Dedifferentiated amniotic fluid mesenchymal stem cell (primary cell): ENCODE results near the gene CACNA2D2.

ENCODE experiments used
- DNase-seq: peaks from one replicate; pipeline ENCODE4 v3.0.0-alpha.2; 2016; ENCODE audit errors: extremely low spot score

The CACNA2D2 gene

DNA sequence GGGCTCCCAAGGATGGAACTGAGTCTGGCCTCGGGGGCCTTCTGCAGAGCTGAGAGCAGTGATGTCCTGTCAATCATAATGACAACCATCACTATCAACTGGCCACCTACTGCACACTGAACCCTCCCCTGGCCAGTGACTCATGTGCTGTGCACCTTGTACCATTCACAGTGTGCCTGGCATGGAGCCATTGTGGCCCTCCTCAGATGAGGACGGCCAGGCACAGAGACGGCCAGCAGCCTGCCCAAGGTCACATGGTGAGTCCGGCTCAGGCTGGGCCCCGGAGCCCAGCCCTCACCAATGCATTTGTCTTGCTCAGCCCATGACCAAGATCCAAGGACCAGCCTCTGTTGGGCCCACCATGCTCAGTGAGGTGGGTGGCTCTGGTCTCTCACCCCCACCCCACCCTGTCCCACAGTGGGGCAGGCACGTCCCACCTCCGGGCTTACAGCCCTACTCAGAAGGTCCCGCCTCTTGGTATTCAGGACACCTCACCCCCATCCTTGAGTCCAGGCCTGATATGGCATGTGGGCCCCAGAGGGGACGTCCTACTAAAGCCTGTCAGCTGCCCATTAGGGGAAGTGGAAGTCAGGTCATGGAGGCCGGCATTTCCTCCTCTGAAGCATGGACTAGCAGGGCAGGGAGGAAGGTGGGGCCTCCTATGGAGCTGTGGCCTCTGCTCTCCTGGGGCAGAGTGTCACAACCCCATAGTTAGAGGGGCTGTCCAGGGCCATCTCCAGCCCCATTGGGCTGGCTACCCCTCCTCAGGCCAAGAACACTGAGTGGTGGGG, 108.2 kb downstream of the CACNA2D2 start:
- DNase-seq: no peak

GRCh38 chr3:50393061-50393460, 110.4 kb downstream of the CACNA2D2 start:
- DNase-seq: no peak

DNA sequence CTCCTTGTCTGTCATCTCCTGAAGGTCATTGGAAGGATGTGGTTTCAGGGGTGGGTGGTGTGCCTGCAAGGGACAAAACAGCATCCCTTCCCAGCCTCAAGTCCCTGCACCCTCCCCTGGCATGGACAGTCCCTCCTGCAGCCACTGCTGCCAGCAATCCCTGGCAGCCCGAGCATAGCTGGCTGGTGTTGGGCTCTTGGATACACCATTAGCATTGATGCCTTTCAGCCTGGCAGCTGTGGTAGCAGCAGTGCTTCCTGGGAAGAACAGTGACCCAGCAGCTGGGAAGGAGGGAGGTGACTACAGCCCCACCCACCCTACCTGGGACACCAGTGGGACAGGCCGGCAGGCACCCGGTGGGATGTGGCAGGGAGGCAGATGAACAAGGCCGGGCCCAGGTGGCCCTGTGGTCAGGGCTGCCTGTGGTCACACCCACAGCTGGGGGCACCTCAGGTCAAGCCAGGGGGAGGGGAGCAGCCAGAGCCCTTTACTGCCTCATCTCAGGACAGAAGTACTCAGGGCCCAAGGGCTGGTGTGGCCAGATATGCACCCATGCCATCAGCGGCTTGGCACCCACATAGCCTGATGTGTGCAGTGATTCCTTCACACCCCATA, 111.2 kb downstream of the CACNA2D2 start:
- DNase-seq: no peak

DNA sequence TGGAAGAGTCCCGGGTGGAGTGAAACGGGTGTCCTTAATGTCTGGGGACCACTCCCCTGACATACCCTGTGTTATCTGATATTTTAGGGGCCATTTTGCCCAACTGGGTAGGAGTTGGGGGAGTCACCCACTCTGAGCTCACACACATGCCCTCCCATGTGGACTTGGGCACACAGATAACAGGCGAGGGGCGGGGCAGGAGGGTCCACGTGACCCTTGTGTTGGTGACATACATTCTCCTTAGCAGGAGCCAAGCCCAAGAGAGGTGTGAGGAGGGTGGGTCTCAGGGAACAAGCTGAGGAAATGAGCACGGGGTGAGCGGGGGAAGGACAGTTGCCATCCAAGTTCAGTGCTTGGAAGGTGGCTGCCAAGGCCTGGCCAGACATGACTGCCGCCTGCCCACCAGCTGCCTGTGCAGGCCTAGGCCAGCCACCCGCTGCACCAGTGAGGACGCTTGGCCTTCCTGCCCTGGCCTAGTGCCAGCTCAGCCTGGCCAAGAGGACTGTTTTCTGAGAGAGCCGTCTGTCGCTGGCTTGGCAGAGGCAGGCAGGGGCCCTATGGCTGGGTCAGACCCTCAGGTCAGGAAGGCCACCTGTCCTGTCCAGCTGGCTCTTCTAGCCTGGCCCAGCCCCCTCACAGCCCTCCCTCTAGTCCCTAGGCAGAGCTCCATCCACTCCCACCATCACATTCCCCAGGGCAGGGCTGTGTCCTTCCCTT, 112.8 kb downstream of the CACNA2D2 start:
- DNase-seq: no peak

GRCh38 chr3:50389414-50389767, 114.0 kb downstream of the CACNA2D2 start:
- DNase-seq: no peak

GRCh38 chr3:50388720-50389413, 114.6 kb downstream of the CACNA2D2 start:
- DNase-seq: no peak

GRCh38 chr3:50388016-50388719, 115.3 kb downstream of the CACNA2D2 start:
- DNase-seq: no peak

DNA sequence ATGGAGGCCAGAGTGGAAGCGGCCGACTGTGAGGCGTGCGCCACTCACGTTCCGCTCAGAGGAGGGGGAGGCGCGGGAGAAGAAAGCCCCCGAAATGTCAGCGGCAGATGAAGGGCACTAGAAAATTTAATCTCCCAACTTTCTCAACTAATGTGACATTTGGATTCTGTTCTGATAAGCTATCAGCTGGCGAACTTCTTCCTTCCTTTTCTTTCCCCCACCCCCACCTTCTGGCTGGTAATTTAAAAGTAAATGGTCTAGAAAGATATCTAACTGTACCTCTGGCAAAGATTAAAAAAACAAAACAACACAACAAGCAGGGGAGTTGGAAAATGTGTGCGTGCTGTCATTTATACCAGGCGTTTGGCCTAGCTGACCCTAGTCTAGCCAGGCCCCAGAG, 117.7 kb downstream of the CACNA2D2 start:
- no peak for DNase-seq

- DNase-seq: no peak
Observed at GRCh38 chr3:50383750-50384149, 119.7 kb downstream of the CACNA2D2 start.

GRCh38 chr3:50382722-50383121, 120.7 kb downstream of the CACNA2D2 start:
- DNase-seq: no peak

DNA sequence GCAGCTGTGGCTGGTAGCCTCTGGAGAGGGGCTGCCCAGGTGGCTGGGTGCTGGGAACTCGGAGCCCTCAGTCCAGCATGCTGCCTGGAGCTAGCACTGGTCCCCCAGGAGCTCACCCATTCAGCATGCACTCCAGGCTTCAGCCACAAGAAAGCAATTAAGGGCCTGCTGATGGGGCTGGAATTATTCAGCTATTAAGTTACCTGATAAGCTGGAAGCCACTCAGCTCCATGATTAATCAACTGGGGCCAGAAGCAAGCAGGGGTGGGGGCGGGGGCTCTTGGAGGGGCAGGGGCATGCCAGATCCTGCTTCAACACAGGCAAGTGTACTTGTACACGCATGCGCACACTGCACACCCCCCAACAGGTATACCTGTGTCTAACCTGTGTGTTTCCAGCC, 122.1 kb downstream of the CACNA2D2 start:
- no peak for DNase-seq

GRCh38 chr3:50380405-50381085, 122.9 kb downstream of the CACNA2D2 start:
- DNase-seq: no peak

GRCh38 chr3:50378757-50379156, 124.7 kb downstream of the CACNA2D2 start:
- DNase-seq: no peak

DNA sequence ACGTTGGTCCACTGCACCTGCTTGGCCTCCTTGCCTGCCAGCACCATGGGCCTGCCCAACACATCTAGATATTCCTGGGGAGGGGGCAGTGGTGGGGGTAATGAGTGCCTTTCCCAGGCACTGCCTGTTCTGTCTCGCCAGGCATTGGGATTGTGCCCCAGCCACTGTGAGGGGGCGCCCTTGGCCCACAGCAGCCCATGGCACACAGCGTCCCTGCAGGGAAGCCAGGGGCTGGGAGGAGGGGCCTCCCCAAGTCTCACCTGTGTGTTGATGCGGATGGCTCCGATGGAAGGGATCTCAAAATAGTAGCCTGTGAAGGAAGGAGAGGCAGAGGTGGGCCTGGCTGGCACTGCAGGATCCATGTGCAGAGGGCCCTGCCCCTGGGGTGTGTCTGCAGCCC, 125.4 kb downstream of the CACNA2D2 start:
- DNase-seq: no peak

DNA sequence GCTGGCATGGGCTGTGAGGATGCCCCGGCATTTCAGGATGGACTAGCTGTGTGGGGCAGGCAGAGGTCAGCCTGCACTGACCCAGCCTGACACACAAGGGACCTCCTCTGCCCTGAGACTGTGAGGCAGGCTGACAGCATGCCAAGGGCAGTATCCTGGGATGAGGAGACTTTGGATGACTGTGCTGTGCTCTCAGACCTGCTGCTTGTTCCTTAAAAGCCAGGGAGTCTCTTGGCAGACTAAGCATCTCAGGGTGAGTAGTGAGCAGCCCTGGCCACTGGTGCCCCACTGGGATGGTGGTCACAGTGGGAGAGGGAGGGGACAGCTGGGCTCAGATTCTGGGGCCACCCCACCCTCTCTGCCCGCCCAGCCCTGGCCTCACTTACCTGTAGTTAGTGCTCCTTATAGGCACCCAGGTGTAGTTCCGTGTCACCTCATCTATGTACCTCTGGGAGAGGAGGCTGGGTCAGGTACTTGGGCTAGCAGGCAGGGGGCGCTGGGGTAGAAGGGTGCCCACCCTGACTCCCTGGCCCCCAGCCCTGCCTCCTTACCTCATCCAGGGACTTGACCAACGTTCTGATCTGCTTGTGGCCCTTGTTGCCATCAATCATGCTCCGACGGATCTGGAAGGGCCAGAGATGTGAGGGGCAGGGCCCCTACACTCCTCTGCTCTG, 128.0 kb downstream of the CACNA2D2 start:
- no peak for DNase-seq

DNA sequence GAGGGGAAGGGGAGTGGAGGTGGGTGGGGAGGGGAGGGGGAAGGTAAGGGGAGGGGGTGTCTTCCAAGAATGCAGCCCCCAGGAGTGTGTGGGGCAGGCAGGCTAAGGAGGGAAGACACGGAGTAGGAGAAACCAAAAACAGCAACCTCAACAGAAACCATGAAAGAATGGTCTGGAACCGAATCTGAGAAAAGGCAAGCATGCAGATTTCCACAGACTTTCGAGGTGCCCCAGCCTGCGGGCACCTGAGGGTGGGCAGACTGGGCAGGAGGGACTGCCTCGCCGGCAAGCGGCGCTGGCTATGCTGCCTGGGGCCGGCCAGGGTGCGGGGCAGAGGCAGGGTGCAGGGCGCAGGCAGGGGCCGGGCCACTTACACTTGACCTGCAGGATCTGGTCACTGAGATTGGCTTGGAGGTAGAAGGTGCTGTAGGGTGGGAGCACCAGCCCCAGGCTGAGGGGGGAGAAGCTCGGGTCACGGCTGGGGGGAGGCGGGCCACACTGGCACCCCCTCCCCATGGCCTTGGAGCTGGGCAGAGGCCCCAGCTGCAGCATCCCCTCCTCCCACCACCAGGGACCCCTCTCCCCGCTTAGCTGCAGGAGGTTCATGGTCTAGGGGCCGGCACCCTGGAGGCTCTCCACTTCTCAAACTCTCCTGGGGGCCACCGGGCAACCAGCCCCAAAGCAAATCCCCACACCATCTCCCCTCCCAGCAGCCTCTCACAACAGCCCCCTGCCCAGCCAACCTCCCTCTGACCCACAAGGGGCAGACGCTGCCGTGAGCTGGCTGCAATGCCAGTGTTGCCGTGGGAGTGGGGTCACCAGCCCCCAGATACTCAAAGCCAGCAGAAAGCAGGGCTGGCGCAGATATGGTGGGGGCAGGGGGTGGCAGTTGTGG, 128.8 kb downstream of the CACNA2D2 start:
- no peak for DNase-seq

DNA sequence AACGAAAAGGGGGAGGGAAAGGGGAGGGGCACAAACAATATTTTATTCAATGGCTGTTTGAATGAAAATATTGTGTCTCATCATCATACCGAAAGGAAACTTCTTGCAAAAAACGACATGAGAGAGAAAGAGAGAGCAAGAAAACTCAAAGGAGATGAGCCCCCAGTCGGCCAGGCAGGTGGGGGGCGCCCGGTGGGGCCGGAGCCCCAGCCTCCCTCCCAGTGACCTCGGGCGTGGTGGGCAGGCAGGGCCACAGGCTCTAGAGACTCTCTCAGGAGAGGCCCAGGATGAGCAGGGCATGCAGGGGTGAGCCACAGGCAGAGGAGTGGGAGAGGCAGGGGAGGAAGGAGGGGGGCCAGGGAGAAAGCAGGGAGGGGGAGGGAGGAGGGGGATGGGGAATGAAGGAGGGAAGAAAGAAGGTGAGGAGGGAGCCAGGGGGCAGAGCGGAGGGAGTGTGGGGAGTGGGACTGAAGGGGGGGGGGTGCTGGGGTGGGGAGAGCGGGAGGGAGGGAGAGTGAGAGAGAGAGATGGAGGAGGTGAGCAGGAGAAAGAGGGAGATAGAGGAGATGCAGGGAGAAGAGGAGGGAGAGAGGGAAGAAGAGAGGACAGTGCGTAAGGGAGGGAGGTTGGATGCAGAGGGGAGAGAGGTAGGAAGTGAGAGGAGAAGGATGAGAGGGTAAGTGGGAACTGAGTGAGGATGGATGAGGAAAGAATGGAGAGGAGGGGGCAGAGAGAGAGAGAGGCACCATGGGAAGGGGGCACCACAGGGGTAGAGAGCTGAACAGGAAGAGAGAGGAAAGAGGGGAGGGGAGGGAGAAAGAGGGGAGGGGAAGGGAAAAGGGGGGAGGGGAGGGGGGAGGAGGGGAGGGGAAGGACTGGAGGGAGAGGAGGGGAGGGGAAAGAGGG, 130.0 kb downstream of the CACNA2D2 start:
- DNase-seq: no peak

DNA sequence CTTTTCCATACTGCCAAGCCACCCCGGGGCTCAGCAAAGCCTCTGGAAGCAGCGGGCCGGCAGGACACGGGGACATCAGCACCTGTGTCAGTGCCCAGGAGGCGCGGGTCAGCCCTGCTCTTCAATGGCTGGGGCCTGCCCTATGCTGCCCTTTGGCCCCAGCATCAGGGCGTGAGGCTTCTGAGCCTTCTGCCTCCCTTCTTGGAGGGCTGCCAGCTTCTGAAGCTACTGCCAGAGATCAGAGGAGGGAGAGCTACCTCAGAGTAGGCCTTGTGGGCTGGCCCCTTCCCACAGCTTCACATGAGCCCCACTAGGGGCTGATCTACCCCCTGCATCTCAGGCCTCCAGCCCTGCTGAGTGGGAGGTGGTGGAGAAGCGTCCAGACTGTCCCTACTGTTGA, 131.1 kb downstream of the CACNA2D2 start:
- DNase-seq: no peak
